GM19099 (cell line): ENCODE results near the gene GNAL.

ENCODE experiments used
- POLR2A ChIP-seq: IDR thresholded peaks from 3 replicates; pipeline ENCODE4 v1.6.1; 2011; ENCODE audit warnings: low read depth; ENCODE audit not compliant: insufficient read length; ENCODE audit errors: extremely low read depth

GNAL gene

GRCh38 chr18:11831921-11832320 lies 142.9 kb downstream of the GNAL start:
- TF ChIP-seq POLR2A: no peak

- no peak for TF ChIP-seq POLR2A
These were observed 145.7 kb downstream of the GNAL start for GRCh38 chr18:11834772-11835171.

- TF ChIP-seq POLR2A: no peak
These were observed 150.5 kb downstream of the GNAL start for GRCh38 chr18:11839556-11839955.

DNA sequence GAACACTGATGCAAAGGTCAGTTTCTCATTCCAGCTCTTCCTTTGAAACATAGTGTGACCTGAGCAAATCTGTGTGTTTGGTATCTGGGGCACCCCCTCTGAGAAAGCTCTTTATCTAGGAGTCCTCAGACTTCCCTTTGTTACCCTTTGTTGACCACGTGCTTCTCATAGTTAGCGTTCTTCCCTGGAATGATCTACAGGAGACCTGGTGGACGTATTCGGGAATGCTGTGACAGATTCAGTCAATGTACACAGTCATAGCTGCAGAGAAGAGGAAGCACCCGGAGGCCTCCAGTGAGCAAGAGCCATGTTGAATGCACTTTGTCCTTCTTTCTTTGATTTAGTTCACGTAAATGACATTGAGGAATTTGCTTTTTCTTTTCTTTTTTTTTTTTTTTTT lies 151.4 kb downstream of the GNAL start:
- TF ChIP-seq POLR2A: no peak

DNA sequence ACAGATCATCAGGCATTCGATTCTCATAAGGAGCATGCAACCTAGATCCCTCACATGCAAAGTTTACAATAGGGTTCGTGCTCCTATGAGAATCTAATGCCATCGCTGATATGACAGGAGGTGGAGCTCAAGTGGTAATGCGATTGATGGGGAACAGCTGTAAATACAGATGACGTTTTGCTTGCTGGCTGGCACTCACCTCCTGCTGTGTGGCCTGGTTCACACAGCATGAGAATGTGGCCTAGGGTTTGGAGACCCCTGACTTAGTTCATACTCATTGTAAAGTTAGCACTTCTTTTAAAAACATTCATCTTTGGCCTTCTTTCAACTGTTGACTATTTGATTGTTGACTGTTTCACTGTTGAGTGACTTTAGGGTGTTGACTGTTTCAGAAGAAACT lies 153.5 kb downstream of the GNAL start:
- no peak for TF ChIP-seq POLR2A

- TF ChIP-seq POLR2A: no peak
These were observed 155.4 kb downstream of the GNAL start for GRCh38 chr18:11844436-11844835.

GRCh38 chr18:11845654-11846053 lies 156.6 kb downstream of the GNAL start:
- TF ChIP-seq POLR2A: no peak

DNA sequence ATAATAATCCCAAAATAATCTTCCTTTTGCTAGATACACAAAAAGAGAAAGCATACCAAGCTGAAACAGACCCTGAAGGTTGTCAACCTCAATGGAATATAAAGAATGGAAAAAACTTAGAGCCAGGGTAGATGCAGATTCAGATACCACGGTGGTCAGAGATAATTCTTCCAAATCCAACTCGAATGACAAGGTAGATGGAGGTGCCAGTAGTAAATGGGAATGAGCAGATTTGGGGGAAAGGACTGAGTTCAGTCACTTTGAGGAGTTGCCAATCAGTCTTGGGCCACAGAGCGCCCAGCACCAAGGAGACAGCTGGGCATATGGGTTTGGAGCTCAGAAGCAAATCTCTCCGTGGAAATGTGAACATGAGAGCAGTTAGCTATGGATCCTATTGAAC lies 158.7 kb downstream of the GNAL start:
- TF ChIP-seq POLR2A: no peak

GRCh38 chr18:11849279-11849678 lies 160.2 kb downstream of the GNAL start:
- TF ChIP-seq POLR2A: no peak

DNA sequence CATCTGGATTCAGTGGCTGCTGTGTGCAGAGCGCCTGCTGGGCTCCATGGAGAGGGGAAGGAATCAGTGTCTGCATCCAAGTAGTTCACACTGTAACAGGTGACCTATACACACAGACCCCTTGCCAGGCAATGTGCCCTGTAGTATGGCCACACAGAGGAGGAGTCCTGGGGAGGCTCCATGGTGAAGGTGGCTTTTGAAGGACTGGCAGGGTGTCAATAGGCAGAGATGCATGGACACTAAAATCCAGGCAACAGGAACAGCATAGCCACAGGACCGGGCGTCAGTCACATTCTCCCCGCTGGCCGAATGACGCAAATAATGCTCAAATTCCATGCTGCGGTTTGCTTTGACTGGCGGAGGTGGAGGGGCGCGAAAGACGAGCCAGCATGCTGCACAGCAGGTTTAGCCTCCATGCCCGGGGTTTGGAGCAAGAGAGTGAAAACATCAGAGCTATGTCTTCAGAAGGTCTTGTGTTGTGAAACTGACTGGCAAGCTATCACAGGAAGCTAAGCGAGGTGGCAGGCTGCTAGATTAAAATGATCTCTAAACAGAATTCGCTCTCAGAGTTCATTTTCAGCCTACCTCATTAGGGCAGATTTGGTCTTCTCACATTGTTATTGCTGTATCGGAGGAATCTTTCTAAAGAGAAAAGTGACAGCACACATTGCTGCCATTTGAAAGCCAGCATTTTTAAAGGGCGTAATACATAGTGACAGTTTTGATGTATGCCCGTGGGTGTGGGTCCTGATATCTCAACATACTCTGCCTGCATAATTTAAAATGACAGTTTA lies 161.0 kb downstream of the GNAL start:
- no peak for TF ChIP-seq POLR2A

DNA sequence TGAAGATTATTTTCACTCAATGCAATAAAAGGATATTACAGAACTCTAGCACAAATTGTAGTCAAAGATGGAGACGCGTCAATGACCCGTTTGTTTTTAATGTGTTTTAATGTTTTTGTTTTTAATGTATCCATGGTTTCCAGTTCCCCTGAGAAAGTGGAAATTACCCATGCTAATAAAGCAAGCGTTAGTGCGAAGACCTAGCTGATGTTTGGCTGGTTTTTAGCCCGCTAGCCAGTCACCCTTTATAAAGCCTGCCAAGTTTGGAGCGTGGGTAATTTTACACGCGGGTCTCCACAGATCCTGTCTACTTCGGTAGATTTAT lies 161.7 kb downstream of the GNAL start:
- no peak for TF ChIP-seq POLR2A

- TF ChIP-seq POLR2A: peak; percentile 96
These were observed 162.2 kb downstream of the GNAL start, which contains the start of gene CHMP1B for GRCh38 chr18:11851146-11851805. TSS of gene CHMP1B (plus strand) at chr18:11851413. CDS start at chr18:11851512, 99 bp downstream.

DNA sequence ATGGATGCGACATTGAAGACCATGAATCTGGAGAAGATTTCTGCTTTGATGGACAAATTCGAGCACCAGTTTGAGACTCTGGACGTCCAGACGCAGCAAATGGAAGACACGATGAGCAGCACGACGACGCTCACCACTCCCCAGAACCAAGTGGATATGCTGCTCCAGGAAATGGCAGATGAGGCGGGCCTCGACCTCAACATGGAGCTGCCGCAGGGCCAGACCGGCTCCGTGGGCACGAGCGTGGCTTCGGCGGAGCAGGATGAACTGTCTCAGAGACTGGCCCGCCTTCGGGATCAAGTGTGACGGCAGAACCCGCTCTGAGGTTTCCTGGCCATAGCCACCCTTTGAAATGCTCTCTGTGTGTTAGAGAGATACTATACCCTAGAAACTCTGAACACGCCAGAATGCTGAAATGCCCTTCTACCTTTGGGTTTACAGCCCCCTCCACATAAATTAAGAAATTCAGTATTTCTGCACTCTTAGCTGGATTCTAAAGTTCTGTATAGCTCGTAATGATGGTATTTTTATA lies 162.8 kb downstream of the GNAL start:
- TF ChIP-seq POLR2A: no peak

- no peak for TF ChIP-seq POLR2A
These were observed 168.3 kb downstream of the GNAL start for GRCh38 chr18:11857177-11857887.

- no peak for TF ChIP-seq POLR2A
These were observed 170.3 kb downstream of the GNAL start for GRCh38 chr18:11859282-11859830.
